Globus pallidus (tissue), 1 donor: Measurements from ENCODE around the gene DGKE.

Experiments used
- DNase-seq: peaks from one replicate; pipeline ENCODE4 v3.0.0-alpha.2; 2015; ENCODE audit warnings: low spot score

Gene DGKE

DNA sequence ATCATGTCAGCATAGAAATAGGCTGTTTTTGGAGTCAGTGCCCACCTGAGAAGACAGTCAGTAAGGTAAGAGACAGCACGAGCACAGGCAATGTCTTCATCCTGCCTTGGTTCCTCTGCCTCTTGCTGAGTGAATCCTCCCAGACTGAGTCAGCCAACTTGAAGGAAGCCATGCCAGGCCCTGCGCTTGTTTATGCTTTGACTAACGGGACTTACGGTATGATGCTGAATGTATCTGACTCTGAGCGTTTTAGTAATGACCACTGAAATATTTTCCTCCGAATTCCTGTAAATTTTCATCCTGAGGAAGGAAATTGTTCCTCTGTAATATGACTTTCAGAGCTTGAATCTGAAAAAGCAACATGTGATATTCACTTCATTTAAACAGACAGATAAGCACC is 18.2 kb upstream of the DGKE start:
- DNase-seq, result no peak

DNA sequence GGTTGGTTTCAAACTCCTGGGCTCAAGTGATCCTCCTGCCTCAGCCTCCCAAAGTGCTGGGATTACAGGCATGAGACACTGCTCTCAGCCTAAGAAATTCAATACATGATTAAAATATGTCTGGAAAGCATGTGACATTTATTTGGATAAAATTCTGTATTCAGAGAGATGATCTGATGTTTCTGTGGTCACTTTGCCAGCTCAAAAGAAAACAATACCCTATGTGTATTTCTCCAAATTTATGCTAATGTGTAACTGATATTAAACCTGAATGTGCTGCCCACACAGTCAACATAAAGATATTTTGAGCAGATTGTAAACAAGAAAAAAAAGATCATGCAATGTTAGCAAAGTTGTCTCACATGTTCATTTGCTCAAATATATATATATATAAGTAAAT is 16.9 kb upstream of the DGKE start:
- no peak for DNase-seq

DNA sequence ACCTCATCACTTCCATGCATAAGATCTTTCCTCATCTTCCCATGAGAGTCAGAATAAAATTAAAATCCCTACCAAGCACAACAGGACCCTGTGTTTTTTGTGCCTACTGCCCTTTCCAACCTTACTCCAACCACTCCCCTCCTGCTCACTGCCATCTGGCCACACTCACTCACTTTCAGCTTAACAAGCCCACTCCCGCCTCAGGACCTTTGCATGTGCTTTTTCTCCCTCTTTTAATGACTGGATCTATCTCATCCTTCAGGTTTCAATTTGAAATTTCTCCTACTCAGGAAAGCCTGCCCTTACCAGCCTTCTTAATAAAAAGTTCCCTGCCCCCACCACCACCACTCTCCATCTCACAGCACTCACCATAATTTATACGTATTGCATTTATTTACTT is 14.9 kb upstream of the DGKE start:
- DNase-seq, result no peak

DNA sequence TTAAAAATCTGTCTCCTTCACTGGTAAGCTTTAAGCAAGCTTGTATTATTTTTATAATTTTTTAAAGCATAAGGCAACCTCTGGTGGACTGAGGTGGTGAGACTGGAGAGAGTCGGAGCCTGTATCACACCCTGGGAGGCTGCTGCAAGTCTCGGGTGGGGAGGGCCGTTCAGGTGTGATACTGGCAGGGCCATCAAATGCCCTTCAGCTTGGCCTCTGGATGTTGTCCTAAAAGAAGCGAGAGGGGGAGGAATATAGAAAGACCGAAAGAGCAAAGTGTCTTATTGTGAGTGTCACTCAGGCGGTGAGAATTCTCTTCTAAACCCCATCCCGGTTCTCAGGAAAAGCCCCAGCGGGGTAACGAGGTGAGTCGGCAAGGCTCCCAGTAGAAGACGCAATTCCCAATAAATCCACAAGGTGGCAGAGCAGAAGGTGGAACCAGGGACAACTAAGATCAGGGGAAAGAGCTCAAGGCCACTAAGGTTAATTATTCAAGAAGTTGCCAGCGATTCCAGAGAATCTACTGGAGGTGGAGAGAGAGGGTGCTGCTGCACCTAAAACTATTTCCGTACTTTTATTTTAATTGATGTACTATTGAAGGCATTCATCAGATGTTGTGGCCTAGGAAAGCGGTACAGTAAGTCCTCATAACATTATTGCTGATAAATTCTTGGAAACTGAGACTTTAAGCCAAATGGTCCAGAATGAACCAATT is 14.4 kb upstream of the DGKE start:
- no peak for DNase-seq

DNA sequence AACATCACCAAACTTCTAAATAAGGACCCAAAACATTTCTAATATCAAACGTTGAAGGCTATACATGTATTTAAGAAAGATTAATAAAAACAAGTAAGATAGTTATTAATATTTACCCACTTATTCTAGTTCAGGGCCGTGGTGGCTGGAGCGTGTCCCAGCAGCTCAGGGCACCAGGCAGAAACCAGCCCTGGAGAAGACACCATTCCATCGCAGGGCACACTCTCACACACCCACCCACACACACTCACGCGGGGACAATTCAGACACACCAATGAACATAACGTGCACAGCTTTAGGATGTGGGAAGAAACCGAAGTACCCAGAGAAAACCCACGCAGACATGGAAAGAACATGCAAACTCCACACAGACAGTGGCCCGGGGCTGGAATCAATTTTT is 13.7 kb upstream of the DGKE start:
- no peak for DNase-seq

DNA sequence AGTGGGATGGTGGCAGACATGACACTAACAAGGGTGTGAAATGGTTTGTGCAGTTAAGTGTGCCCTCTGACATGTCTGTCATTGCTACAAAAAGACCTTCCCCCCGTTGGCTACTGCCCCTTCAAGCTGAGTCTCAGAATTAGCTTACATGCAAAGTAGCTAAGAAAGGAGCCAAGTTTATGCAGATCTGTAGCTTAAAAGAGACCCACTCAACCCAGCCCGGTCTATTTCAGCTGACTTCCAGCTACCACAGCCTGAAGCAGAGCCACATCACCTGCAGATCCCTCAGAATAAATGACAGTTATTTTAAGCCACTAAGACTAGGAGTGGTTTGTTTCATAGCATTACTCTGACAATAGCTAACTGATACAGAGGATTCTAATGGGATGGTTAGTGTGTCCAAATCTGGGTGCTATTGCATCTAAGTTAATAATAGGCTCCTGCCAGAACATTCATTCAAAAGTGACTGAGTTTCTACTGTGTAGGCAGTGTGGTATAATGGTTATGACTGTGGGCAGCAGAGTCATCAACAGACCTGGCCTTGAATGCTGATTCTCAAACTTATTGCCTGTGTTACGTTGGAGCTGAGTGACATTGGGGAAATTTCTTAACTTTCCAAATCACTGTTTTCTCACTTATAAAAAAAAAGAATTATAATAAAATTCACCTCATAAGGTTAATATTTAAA is 12.0 kb upstream of the DGKE start:
- DNase-seq, result no peak

DNA sequence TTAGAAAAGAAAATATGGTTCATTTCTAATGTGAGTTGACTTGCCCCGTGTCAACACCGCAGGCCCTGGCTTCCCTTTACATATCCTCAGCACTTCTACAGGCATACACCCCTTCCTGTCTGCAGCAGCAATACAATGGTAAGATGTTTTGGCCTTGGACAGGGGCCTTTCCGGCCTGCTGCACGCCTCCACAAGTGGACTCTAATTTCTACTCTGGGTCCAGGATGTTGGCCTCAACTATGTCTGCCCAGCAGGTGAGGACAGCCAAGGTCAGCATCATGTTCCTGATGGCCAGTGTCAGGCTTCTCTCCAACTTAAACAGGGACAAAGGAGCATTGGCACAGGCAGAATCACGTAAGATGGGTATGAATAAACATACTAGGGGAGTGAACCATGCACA is 11.2 kb upstream of the DGKE start:
- DNase-seq, result no peak

DNA sequence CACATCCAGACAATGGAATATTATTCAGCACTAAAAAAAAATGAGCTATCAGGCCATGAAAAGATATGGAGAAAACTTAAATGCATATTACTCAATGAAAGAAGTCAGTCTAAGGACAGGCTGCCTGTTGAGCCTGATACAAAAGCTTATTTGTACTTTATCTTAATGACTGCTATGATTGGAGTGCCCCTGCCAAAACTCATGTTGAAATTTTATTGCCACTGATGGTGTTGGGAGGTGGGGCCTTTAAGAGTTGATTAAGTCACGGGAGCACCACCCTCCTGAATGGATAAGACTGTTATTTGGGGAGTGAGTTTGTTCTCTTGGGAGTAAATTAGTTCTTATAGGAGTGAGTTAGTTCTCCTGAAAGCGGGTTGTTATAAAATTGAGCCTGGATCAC is 10.1 kb upstream of the DGKE start:
- no peak for DNase-seq

GRCh38 chr17:56824503-56824902 is 9.4 kb upstream of the DGKE start:
- DNase-seq, result no peak

- DNase-seq, result no peak
Measured at GRCh38 chr17:56826611-56827414, 7.1 kb upstream of the DGKE start.

DNA sequence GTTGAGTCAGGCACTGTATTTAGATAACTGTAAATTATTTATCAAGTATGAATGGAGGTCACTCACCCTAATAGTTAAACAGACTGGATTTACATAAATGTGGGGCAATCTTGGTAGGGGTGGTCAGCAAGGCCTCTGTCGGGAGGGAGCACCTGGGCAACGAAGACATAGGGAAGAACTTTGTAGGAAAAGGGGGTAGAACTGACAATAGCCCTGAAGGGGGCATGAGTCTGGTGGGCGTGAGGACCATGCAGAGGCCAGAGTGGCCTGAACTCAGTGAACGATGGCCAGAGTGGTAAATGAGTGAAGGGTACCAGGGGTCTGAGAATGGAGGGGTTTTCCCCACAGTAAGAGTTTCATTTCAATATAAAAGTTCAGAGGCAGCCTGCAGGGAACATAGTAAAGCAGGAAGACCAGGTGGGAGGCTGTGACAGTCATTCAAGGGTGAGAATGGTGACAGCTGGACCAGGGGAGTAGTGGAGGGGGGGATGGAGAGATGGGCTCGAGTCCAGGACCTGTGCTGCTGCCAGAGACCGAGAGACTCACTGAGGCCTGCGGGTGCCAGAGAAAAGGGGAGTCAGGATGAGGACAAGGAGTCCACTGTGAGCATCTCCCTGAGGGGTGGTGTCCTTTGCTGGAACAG is 3.1 kb upstream of the DGKE start:
- DNase-seq, result no peak

GRCh38 chr17:56831369-56832095 is 2.4 kb upstream of the DGKE start:
- DNase-seq, result no peak

DNA sequence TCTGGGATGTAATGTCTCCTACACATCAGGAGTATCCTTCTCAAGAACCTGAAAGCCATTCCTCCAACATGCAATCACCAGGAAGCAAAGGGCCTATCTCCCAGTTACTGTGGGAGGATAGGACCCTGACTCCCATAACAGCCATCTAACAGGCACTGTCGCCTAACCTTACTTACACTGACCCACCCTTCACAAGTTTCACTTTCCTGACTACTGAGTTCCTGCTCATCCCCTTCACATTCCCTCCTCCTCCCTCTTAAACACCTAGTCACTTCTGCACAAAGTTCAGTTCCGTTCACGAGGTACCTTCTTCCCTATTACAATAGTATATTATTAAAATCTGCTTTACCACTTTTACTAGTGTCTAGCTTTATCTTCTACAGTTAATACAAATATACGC is 1.5 kb upstream of the DGKE start:
- DNase-seq, result no peak

- no peak for DNase-seq
Measured at GRCh38 chr17:56833057-56833808, 718 bp upstream of the DGKE start.

DNA sequence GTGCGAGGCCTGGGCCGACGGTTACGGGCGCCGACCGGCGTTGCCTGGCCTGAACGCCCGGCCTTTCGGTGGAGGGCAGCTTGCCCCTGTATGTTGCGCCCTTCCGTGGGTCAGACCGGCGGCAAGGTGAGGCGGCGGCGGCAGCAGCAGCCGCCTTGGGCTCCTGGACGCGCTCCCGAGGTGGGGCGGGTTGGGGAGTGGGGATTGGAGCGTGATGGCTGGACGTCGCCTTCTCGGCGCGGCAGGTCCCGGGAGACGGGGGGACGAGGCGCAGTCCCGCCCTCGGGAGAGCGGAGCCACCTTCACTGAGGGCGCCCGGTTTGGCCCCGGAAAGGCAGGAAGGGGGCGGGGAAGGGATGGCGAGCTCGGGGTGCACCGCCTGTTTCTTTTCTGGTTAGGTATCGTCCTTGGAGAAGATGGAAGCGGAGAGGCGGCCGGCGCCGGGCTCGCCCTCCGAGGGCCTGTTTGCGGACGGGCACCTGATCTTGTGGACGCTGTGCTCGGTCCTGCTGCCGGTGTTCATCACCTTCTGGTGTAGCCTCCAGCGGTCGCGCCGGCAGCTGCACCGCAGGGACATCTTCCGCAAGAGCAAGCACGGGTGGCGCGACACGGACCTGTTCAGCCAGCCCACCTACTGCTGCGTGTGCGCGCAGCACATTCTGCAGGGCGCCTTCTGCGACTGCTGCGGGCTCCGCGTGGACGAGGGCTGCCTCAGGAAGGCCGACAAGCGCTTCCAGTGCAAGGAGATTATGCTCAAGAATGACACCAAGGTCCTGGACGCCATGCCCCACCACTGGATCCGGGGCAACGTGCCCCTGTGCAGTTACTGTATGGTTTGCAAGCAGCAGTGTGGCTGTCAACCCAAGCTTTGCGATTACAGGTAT is 671 bp downstream of the DGKE start:
- no peak for DNase-seq

GRCh38 chr17:56835264-56835585 is 1.3 kb downstream of the DGKE start:
- no peak for DNase-seq

DNA sequence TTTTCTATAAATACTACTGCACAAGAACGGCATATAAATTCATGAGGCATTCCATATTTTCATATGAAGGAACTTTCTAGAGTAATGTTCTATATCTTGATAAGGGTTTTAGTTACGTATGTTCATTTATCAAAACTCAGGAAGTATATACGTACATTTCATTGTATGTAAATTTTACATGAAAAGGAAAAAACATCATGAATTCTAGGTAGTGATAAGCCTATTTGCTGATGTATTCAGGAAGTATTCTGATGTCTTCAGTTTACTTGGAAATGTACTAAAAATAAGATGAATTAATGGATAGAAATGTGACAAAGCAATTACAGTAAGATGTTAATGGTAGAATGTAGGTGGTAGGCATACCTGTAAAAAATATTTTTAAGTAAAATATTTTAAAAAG is 4.7 kb downstream of the DGKE start:
- DNase-seq, result no peak

DNA sequence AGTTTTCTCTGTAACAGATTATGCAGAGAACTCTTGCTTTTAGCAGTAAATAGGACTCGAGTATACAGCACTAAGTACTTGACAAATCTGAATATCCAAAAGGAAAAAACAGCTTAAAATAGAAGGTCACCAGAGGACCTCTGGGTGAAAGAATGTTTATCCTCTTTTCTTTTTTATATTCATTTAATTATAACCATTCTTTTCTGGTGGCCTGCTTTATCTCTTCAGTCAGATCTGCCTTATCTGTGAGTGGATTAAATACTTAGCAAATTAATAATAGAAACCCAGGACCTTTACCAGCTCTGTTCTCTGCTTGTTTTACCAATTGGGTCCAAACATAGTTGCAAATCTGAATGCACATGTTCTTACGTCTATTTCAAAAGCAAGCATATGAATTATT is 8.6 kb downstream of the DGKE start:
- no peak for DNase-seq

DNA sequence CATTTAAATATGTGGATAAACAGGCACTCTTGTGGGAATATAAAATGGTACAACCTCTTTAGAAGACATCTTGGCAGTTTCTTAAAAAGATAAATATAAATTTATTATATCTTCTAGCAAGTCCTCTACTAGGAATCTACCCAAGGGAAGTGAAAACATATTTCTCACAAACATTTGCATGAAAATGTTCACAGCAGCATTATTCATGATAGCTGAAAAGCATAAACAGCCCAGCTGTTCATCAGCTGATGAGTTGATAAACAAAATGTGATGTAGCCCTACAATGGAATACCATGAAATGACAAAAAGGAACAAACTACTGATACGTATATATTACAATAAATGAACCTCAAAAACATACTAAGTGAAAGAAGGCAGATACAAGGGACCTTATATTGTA is 12.0 kb downstream of the DGKE start:
- no peak for DNase-seq

DNA sequence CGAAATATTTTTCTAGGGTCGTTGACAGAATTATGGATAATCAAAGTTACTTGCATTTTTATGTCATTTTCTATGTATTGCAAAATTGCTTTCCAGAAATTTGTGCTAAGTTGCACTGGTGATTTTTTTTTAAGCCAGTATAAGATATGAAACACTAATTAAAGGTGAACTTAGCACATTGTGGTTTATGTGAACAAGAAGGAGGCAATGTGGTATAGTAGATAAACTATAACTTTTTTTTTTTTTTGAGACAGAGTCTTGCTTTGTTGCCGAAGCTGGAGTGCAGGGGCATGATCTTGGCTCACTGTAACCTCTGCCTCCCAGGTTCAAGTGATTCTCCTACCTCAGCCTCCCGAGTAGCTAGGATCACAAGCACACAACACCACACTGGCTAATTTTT is 13.2 kb downstream of the DGKE start:
- DNase-seq, result no peak
